H1 (cell line): ENCODE data around the gene ZMYND15. TPM values are rescaled to one million over a fixed set of nuclear protein-coding genes. Genes with fewer than 3 reads are reported as not detected.

Source experiments
- CTCF ChIA-PET: fragments of 300-600 bp; sonication (Branson Sonifier 250); formaldehyde crosslinking; loops from one replicate; lab custom pipeline; 2021; ENCODE audit not compliant: partially characterized antibody; lab: Charles Lee
- POLR2A ChIA-PET: fragments of 300-600 bp; sonication (Branson Sonifier 250); formaldehyde crosslinking; loops from one replicate; lab custom pipeline; 2021; ENCODE audit warnings: inconsistent platforms; ENCODE audit not compliant: partially characterized antibody; lab: Charles Lee
- DNase-seq, 2 experiments: peaks; one replicate each; pipeline versions ENCODE4 v3.0.0 to v3.0.0-alpha.2; 2010 to 2022; ENCODE audit warnings: low spot score in 2 of 2, low read depth in 1 of 2, mixed read lengths in 1 of 2
- FAIRE-seq: peaks from 2 replicates; lab custom pipeline; 2011; peaks lifted over from hg19 to GRCh38; lab: Jason Lieb, UNC
- H2AFZ ChIP-seq: 2 replicates; pipeline ENCODE4 v1.8.1; 2012; ENCODE audit warnings: low read length, inconsistent platforms
- H2AK5ac ChIP-seq: 2 replicates; pipeline ENCODE4 v1.6.1; 2013; ENCODE audit warnings: low read depth, low read length
- H2BK120ac ChIP-seq: replicated peaks from 2 replicates; pipeline ENCODE3; 2013; ENCODE audit warnings: low read depth, low read length, inconsistent platforms
- H2BK12ac ChIP-seq: 2 replicates; pipeline ENCODE4 v1.6.1; 2013; ENCODE audit warnings: low read depth, low read length
- H2BK15ac ChIP-seq: 2 replicates; pipeline ENCODE4 v1.6.1; 2013; ENCODE audit warnings: low read length
- H2BK20ac ChIP-seq: 2 replicates; pipeline ENCODE4 v1.6.1; 2013; ENCODE audit warnings: low read length
- H2BK5ac ChIP-seq: 2 replicates; pipeline ENCODE4 v1.6.1; 2013; ENCODE audit warnings: low read depth, low read length
- H3K14ac ChIP-seq: 2 replicates; pipeline ENCODE4 v1.6.1; 2013; ENCODE audit warnings: inconsistent platforms; ENCODE audit not compliant: insufficient read length
- H3K18ac ChIP-seq: 2 replicates; pipeline ENCODE4 v1.6.1; 2013; ENCODE audit warnings: low read length; ENCODE audit errors: extremely low read depth
- H3K23ac ChIP-seq: 2 replicates; pipeline ENCODE4 v1.6.1; 2013; ENCODE audit warnings: inconsistent platforms; ENCODE audit not compliant: insufficient read length
- H3K23me2 ChIP-seq: 2 replicates; pipeline ENCODE4 v1.6.1; 2013; ENCODE audit warnings: low read depth, low read length
- H3K27ac ChIP-seq: 2 replicates; pipeline ENCODE4 v1.6.1; 2011; ENCODE audit warnings: low read depth, low read length, inconsistent platforms
- H3K27me3 ChIP-seq, 4 experiments: replicated peaks in 1 of 4; 1 replicate in 1 of 4; 2 replicates in 3 of 4; pipeline versions ENCODE4 v1.6.1 to v1.8.1; 2011 to 2013; ENCODE audit warnings: low read length in 3 of 4, mild to moderate bottlenecking in 3 of 4, inconsistent platforms in 2 of 4, mixed read lengths in 2 of 4, moderate library complexity in 1 of 4; ENCODE audit not compliant: control insufficient read depth in 3 of 4, insufficient read depth in 3 of 4; ENCODE audit errors: extremely low read depth in 1 of 4
- H3K36me3 ChIP-seq, 4 experiments: 2 replicates each; pipeline versions ENCODE4 v1.6.1 to v1.8.1; 2011 to 2013; ENCODE audit warnings: mild to moderate bottlenecking in 4 of 4, low read length in 3 of 4, moderate library complexity in 2 of 4, control low read depth in 1 of 4, inconsistent platforms in 1 of 4; ENCODE audit not compliant: insufficient read depth in 4 of 4, control insufficient read depth in 2 of 4
- H3K4ac ChIP-seq: replicated peaks from 2 replicates; pipeline ENCODE3; 2013; ENCODE audit warnings: low read length, low read depth, mixed read lengths, inconsistent platforms; ENCODE audit not compliant: insufficient read length
- H3K4me1 ChIP-seq, 4 experiments: replicated peaks in 1 of 4; 1 replicate in 1 of 4; 2 replicates in 3 of 4; pipeline versions ENCODE4 v1.6.1 to v1.8.1; 2011 to 2013; ENCODE audit warnings: low read length in 3 of 4, inconsistent platforms in 2 of 4, mixed read lengths in 1 of 4; ENCODE audit not compliant: insufficient read depth in 4 of 4, control insufficient read depth in 3 of 4
- H3K4me2 ChIP-seq, 2 experiments: 2 replicates each; pipeline versions ENCODE4 v1.6.1 to v1.8.1; 2011 to 2013; ENCODE audit warnings: low read depth in 2 of 2, low read length in 2 of 2, control low read depth in 1 of 2, inconsistent platforms in 1 of 2, mild to moderate bottlenecking in 1 of 2; ENCODE audit not compliant: insufficient read depth in 1 of 2
- H3K4me3 ChIP-seq, 4 experiments: fragments of 200-600, 300-600 bp in 1 of 4; sonication (generic), shearing (Covaris generic), sonication (Bioruptor Twin) in 1 of 4; 2 replicates each; pipeline versions ENCODE4 v1.5.1 to v1.8.1; 2011 to 2016; ENCODE audit warnings: low read length in 4 of 4, low read depth in 3 of 4, control low read depth in 2 of 4, inconsistent platforms in 2 of 4, mild to moderate bottlenecking in 2 of 4, mixed read lengths in 1 of 4, moderate library complexity in 1 of 4; ENCODE audit not compliant: insufficient read depth in 2 of 4; ENCODE audit errors: extremely low read depth in 1 of 4
- H3K56ac ChIP-seq: replicated peaks from 2 replicates; pipeline ENCODE3; 2013; ENCODE audit warnings: low read depth, mild to moderate bottlenecking, mixed read lengths, low read length, inconsistent platforms; ENCODE audit not compliant: insufficient read length
- H3K79me1 ChIP-seq: 2 replicates; pipeline ENCODE4 v1.6.1; 2013; ENCODE audit warnings: low read depth, low read length, control low read depth
- H3K79me2 ChIP-seq, 2 experiments: 2 replicates each; pipeline versions ENCODE4 v1.6.1 to v1.8.1; 2012 to 2013; ENCODE audit warnings: low read length in 2 of 2, mild to moderate bottlenecking in 2 of 2, inconsistent platforms in 1 of 2; ENCODE audit not compliant: insufficient read depth in 2 of 2, control insufficient read depth in 1 of 2
- H3K9ac ChIP-seq, 4 experiments: replicated peaks in 1 of 4; 1 replicate in 1 of 4; 2 replicates in 3 of 4; pipeline versions ENCODE4 v1.6.1 to v1.8.1; 2011 to 2013; ENCODE audit warnings: low read depth in 3 of 4, low read length in 3 of 4, control low read depth in 2 of 4, mild to moderate bottlenecking in 2 of 4, moderate library complexity in 2 of 4, inconsistent platforms in 1 of 4; ENCODE audit errors: extremely low read depth in 1 of 4
- H3K9me3 ChIP-seq, 2 experiments: 2 replicates each; pipeline versions ENCODE4 v1.6.1 to v1.8.1; 2012 to 2013; ENCODE audit warnings: mild to moderate bottlenecking in 2 of 2, moderate library complexity in 2 of 2, control low read depth in 1 of 2, inconsistent platforms in 1 of 2, low read depth in 1 of 2, low read length in 1 of 2, mixed read lengths in 1 of 2; ENCODE audit not compliant: insufficient read depth in 2 of 2
- H4K20me1 ChIP-seq, 2 experiments: replicated peaks in 1 of 2; 2 replicates each; pipeline versions ENCODE3 to v1.8.1; 2011 to 2013; ENCODE audit warnings: inconsistent platforms in 2 of 2, low read length in 2 of 2, mild to moderate bottlenecking in 1 of 2; ENCODE audit not compliant: insufficient read depth in 2 of 2, control insufficient read depth in 1 of 2
- H4K5ac ChIP-seq: 2 replicates; pipeline ENCODE4 v1.6.1; 2013; ENCODE audit warnings: low read length, low read depth, mixed read lengths, inconsistent platforms; ENCODE audit not compliant: insufficient read length
- H4K8ac ChIP-seq: 2 replicates; pipeline ENCODE4 v1.8.0; 2013; ENCODE audit warnings: mild to moderate bottlenecking, moderate library complexity, low read length, inconsistent platforms; ENCODE audit not compliant: insufficient read depth; ENCODE audit errors: extremely low read depth
- H4K91ac ChIP-seq: replicated peaks from 2 replicates; pipeline ENCODE3; 2013; ENCODE audit warnings: low read length, mixed read lengths, inconsistent platforms; ENCODE audit not compliant: insufficient read length
- CHD2 ChIP-seq: IDR thresholded peaks from 2 replicates; pipeline ENCODE4 v1.6.1; 2012; ENCODE audit warnings: low read length, improper control_type of control experiment
- GABPA ChIP-seq: IDR thresholded peaks from 2 replicates; pipeline ENCODE4 v1.6.1; 2011; ENCODE audit warnings: mild to moderate bottlenecking, low read length, moderate library complexity, borderline replicate concordance; ENCODE audit not compliant: insufficient read depth
- GTF2F1 ChIP-seq: IDR thresholded peaks from 2 replicates; pipeline ENCODE4 v1.6.1; 2012; ENCODE audit warnings: low read depth, low read length, improper control_type of control experiment, borderline replicate concordance
- JUND ChIP-seq: IDR thresholded peaks from 2 replicates; pipeline ENCODE4 v1.6.1; 2011; ENCODE audit warnings: mild to moderate bottlenecking, improper control_type of control experiment, low read length
- POU5F1 ChIP-seq: IDR thresholded peaks from 2 replicates; pipeline ENCODE4 v1.6.1; 2011; ENCODE audit warnings: low read depth, mild to moderate bottlenecking, low read length, moderate library complexity
- SRF ChIP-seq: IDR thresholded peaks from 2 replicates; pipeline ENCODE4 v1.6.1; 2011; ENCODE audit warnings: mild to moderate bottlenecking, low read depth, low read length, moderate library complexity
- ZNF274 ChIP-seq: IDR thresholded peaks from 2 replicates; pipeline ENCODE4 v1.7.0; 2012; ENCODE audit warnings: low read length, borderline replicate concordance; ENCODE audit errors: extremely low read depth
- WGBS, 2 experiments: shearing (Covaris generic) in 1 of 2; methylation state at CpG; one replicate each; pipeline versions ENCODE4 v1.1.6 to v1.1.7; 2013 to 2015; ENCODE audit warnings: low lambda C conversion rate in 2 of 2, mixed read lengths in 2 of 2, inconsistent platforms in 1 of 2, low coverage in 1 of 2, missing lambda C conversion rate in 1 of 2; ENCODE audit not compliant: insufficient replicate concordance in 2 of 2, insufficient coverage in 1 of 2, insufficient read length in 1 of 2; ENCODE audit errors: extremely low coverage in 1 of 2, missing lambda C conversion rate in 1 of 2; 5-methylcytosine and 5-hydroxymethylcytosine counted together
- polyA plus RNA-seq, 7 experiments: library from polyadenylated mRNA; depleted of rRNA in 3 of 7; stranded (reverse) in 5 of 7; unstranded in 2 of 7; fragments of >200 nt in 5 of 7; fragments of 200-250 nt in 2 of 7; gene quantifications; 1 replicate in 5 of 7; 2 replicates in 1 of 7; 4 replicates in 1 of 7; pipeline versions ENCODE4 v1.2.1 to v1.2.3, GENCODE V29; 2011 to 2013; ENCODE audit warnings: missing spikeins in 2 of 7, mixed read lengths in 2 of 7
- total RNA-seq: library from RNA; stranded (reverse); fragmentation: NEBNext Ultra II Directional; extraction: Animal tissue kit (Norgen Biotek cat#: 25700); gene quantifications from 2 replicates; pipeline ENCODE4 v1.2.1, GENCODE V29; 2021
- TF ChIP-seq, protein P1 (sequence below): IDR thresholded peaks from 2 replicates; pipeline ENCODE4 v1.6.1; 2012; ENCODE audit warnings: inconsistent platforms

The ZMYND15 gene
- total and polyA plus RNA-seq, 2 of the 8 experiments (the other 6 are each of a cell fraction or from before 2014, with no cell fraction given): 0.53 to 0.58 TPM

DNA sequence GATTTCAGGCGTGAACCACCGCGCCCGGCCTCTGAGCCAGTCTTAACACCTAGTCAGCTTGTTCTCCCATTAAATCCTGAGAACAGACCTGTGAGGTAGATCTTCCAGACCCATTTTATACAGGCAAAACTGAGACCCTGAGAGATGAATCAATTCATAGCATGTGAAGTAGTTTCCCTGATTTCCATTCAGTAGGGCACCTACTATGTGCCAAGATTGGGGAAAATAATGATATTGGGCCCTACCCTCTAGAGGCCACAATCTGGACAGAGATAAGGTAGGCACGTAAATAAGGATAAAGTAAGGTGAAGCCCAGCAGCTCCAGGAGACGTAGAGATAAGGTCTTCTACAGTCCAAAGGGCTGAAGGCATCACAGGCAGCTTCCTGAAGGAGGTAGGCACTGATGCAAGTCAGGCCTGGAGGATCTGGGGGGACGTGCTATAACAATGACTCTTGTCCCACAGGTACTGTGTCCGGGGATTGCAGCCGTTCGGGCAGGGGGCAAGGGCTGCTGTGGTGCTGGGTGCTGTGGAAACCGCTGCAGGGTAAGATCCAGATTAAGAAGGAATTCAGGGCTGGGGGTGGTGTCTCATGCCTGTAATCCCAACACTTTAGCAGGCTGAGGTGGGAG lies 40.8 kb downstream of the ZMYND15 start:
- no peak overlapping the region for H2BK12ac ChIP-seq
- POLR2A ChIA-PET: interaction anchor here (1.1 kb wide), 1 partner anchor 78 kb away, joined by 3 read pairs; no protein-coding TSS in a partner anchor

More for the DNA sequence above, 40.8 kb downstream of the ZMYND15 start:
- TF ChIP-seq GABPA (no peak), SRF (no peak), POU5F1 (no peak), GTF2F1 (no peak), JUND (no peak), CHD2 (no peak), ZNF274 (no peak)
- TF ChIP-seq, protein P1, sequence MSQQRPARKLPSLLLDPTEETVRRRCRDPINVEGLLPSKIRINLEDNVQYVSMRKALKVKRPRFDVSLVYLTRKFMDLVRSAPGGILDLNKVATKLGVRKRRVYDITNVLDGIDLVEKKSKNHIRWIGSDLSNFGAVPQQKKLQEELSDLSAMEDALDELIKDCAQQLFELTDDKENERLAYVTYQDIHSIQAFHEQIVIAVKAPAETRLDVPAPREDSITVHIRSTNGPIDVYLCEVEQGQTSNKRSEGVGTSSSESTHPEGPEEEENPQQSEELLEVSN: no peak
- Histone ChIP-seq H3K18ac (no peak overlapping the region), H4K5ac (no peak overlapping the region), H3K9ac (no peak overlapping the region), H3K36me3 (no peaks in the 10 kb centered on the region), H2BK20ac (no peak overlapping the region), H3K23me2 (no peaks in the 10 kb centered on the region), H3K4ac (no peak overlapping the region), H2BK5ac (no peak overlapping the region), H2AFZ (no peak overlapping the region), H3K79me1 (no peaks in the 10 kb centered on the region), H4K8ac (no peak overlapping the region), H3K9me3 (no peaks in the 10 kb centered on the region), H3K4me1 (no peaks in the 10 kb centered on the region), H2AK5ac (no peak overlapping the region), H4K20me1 (no peaks in the 10 kb centered on the region), H3K27ac (no peak overlapping the region), H2BK120ac (no peak overlapping the region), H4K91ac (no peak overlapping the region), H3K23ac (no peak overlapping the region), H3K4me2 (no peak overlapping the region), H3K14ac (no peak overlapping the region), H3K79me2 (no peaks in the 10 kb centered on the region), H3K4me3 (no peak overlapping the region), H3K56ac (no peak overlapping the region), H3K27me3 (0 out of 7 replicates have a peak, but pooled peaks cover 0 to 2% (median 0%) of the 10 kb centered on the region in 4 experiments), H2BK15ac (no peak overlapping the region)
- DNase-seq (no peak), FAIRE-seq (no peak)
- WGBS, 2 experiments: 81% methylated on average over 11 of the region's 11 CpGs; no CpG with 5 or more reads in 1 of the 2 experiments
- CTCF ChIA-PET: interaction anchor here (1.3 to 3.8 kb wide), 5 partner anchors 7 to 116 kb away, joined by 3 to 16 read pairs (median 10); partner anchors contain the start of genes GLTPD2 and VMO1
